ENCODE measurements around the gene GOLGA6C.
"Not testable (repeated sequence)": the region's sequence is repeated elsewhere in the genome, so short reads cannot be mapped to it uniquely, and the experiment has no call there.

Gene GOLGA6C

GRCh38 chr15:75258034-75258433, at the start of gene GOLGA6C:
GOLGA6C (plus strand) TSS chr15:75258334; CDS start chr15:75258599, 265 bp downstream.
- DNase-seq (ENCODE audit: low read depth in 2 of 2), result not testable (repeated sequence)

DNA sequence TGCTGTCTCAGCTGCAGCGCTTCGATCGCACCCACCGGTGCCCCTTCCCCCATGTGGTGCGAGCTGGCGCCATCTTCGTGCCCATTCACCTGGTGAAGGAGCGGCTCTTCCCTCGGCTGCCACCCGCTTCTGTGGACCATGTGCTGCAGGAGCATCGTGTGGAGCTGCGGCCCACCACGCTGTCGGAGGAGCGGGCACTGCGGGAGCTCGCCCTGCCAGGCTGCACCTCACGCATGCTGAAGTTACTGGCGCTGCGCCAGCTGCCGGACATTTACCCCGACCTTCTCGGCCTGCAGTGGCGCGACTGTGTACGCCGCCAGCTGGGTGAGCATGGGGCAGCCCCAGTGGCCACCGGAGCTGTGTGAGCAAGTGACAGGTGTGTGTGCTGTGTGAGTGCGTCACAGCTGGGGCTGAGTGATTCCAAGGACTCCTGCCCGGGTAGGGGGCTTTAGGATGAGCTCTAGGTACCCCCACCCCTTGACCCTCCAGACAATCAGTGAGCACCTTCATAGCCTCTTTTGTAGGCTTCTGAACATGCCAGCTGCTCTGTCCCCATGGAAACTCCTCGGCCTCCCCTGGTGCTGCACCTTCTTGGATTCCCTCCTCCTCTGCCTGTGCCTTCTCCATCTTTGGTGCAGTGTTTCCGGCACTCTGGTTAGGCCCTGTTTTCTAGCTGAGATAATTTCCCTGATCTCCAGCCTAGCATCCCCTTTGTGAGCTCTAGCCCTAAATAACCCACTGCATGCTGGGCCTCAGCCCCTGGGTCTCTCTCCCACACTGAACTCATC, 49.4 kb upstream of the GOLGA6C start:
- DNase-seq (ENCODE audit: low read depth in 2 of 2), result no peak

GRCh38 chr15:75209289-75209676, 48.9 kb upstream of the GOLGA6C start:
- DNase-seq (ENCODE audit: low read depth in 2 of 2), result no peak

DNA sequence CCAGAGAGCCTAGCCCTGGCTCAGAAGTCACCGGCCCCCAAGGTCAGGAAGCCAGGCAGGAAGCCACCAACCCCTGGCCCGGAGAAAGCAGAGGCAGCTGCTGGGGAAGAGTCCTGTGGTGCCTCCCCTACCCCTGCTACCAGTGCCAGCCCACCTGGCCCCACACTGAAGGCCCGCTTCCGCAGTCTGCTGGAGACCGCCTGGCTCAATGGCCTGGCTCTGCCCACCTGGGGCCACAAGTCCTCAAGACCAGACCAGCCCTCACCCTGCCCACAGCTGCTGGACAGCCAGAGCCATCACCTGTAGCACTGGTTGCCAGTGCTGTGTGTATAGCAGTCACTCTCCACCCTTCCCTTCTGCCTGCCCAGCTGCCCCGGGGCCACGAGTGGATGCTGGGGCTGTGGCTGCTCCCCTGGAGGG, 47.3 kb upstream of the GOLGA6C start:
- DNase-seq (ENCODE audit: low read depth in 2 of 2), result no peak

GRCh38 chr15:75211436-75212199, 46.5 kb upstream of the GOLGA6C start:
- DNase-seq (ENCODE audit: low read depth in 2 of 2), result no peak

DNA sequence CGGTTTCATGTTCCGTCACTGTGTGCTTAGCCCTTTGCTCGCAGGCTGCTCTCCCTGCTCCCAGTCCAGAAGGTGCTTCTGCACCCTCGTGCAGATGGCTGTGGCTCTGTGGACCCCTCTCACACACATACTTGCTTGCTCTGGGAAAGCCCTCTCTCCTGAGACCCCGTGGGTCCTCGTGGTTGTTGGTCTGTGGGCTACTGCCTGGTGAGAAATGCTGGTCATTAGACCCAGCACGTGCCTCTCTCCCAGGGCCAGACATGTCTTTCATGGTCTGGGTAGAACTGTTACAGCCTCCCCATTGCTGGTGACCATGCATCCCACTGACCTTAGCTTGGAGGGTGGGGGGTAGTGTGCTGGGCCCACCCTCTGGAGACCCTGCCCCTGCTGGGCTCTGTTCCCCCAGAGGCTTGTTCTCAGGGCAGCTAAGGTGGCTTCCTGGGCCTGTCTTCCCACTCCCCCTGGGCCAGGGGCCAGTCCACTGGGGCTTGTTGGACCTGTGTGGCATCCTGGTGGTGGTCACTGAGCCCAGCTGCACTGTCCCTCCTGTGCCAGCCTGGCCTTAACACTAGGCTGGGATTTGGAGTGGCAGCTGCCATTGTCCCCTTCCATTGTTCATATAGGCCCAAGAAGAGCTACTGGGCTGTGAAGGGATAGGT, 45.8 kb upstream of the GOLGA6C start:
- DNase-seq (ENCODE audit: low read depth in 2 of 2), result no peak

DNA sequence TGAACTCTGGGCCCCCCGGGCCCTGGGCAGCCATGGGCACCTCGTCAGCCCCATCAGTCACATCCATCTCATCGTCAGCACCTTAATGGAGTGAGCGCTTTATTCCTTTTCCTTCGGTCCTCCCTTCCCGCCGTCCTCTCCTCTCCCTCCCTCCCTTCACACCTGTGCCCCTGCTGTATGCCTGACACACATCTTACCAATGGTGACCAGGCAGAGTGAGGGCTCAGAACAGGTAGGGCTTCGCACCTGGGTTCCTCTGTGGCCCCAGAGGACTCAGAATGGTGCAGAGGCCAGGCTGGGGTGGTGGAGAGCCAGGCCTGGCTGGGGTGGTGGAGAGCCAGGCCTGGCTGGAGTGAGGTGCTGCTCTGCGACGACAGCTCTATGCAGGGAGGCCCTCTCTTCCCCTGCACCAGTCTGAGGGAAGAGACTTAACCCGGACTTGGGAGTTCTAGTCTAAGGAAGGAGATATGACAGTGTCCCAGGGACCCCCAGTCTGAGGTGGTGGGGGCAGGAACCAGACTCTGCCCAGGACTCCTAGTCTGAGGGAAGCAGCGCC, 44.8 kb upstream of the GOLGA6C start:
- no peak for DNase-seq (ENCODE audit: low read depth in 2 of 2)

GRCh38 chr15:75213768-75214221, 44.3 kb upstream of the GOLGA6C start:
- DNase-seq (ENCODE audit: low read depth in 2 of 2), result no peak

- DNase-seq (ENCODE audit: low read depth in 2 of 2), result no peak
These were observed 43.6 kb upstream of the GOLGA6C start for GRCh38 chr15:75214293-75215096.

DNA sequence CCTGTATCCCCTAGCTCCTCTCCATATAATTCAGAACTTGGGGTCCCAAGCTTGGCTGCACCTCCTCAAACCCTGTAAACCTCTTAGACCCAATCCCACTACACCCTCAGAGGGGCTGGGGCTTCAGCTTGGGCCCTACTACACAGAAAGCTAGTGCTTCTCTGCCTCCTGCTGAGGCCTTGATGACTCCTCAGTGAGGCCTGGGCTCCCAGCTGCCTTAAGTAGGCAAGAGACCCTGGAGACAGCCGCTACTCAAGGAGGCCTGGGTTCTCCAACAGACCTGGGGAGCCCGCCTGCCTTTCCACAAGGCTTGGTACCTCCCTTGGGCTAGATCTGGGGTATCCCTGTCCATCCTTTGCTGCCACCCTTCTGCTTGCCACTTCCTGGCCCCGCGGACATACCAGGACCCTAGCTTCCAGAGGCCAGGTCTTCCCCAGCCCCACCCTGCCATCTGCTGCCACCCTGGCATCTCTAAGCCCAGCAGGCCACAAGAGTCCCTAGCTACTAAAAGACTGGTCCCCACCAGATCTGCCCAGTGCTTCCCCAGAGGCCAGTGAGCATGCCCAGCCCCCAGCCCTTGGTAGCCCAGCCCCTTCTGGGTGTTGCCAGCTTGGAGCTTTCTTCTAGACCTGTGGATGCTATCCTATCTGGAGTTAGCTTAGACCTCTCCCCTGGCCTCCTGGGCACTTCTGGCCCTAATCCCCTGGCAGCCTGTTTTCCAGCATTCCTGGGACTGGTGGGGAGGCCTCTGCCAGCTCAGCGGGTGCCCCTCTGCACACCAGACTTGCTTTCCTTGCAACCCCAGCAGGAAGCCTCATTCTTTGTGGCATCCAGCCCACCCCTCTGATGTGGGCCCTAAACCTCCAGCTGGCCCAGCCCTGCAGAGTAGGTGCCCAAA, 42.8 kb upstream of the GOLGA6C start:
- DNase-seq (ENCODE audit: low read depth in 2 of 2), result no peak

DNA sequence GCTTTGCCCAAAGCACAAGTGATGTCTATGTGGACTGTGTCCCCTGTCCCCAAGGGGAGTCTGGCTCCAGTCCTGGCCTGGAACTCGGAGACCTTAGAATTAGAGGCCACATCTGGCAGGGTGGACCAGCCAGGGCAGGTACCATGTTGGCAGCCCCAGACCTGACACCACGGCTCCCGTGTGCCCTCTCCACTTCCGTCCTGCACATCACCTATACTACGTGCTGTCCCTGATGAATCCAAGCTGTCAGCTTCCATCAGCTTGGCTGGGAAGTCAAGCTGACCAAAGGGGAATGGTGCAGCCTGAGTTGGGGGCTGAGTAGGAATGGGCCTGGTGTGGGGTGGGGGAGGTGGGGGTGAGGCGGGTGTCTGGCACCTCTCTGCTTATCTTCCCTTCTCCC, 41.1 kb upstream of the GOLGA6C start:
- no peak for DNase-seq (ENCODE audit: low read depth in 2 of 2)

DNA sequence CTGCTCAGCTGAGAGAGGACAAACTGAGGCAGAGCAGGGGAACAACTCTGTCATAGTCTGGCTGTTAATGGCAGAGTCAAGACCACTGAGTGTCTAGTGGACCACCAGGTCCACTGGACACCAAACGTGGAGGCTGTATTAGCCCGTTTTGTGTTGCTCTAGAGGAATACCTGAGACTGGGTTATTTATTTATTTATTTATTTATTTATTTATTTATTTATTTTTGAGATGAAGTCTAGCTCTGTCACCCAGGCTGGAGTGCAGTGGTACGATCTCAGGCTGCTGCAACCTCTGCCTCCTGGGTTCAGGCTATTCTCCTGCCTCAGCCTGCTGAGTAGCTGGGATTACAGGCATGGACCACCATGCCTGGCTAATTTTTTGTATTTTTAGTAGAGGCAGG, 40.6 kb upstream of the GOLGA6C start:
- DNase-seq (ENCODE audit: low read depth in 2 of 2), result not testable (repeated sequence)

DNA sequence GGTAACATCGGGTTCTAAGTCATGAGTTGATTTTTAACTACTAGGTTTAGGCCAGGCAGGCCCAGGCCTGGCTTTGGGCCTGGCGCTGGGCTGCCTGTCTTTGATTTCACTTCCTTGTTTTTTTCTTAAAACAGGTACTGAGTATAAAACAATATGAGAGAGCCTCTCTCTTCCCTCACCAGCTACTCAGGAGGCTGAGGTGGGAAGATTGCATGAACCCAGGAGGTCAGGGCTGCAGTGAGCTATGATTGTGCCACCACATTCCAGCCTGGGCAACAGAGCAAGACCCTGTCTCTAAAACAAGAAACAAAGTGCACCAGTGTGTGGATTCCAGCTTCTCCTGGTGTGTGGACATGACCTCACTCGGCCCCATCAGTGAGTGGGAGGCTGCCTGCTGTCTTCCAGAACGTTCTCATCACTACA, 38.6 kb upstream of the GOLGA6C start:
- not testable (repeated sequence) for DNase-seq (ENCODE audit: low read depth in 2 of 2)

- no peak for DNase-seq (ENCODE audit: low read depth in 2 of 2)
These were observed 34.4 kb upstream of the GOLGA6C start for GRCh38 chr15:75223688-75224087.

GRCh38 chr15:75224281-75224680, 33.9 kb upstream of the GOLGA6C start:
- no peak for DNase-seq (ENCODE audit: low read depth in 2 of 2)

DNA sequence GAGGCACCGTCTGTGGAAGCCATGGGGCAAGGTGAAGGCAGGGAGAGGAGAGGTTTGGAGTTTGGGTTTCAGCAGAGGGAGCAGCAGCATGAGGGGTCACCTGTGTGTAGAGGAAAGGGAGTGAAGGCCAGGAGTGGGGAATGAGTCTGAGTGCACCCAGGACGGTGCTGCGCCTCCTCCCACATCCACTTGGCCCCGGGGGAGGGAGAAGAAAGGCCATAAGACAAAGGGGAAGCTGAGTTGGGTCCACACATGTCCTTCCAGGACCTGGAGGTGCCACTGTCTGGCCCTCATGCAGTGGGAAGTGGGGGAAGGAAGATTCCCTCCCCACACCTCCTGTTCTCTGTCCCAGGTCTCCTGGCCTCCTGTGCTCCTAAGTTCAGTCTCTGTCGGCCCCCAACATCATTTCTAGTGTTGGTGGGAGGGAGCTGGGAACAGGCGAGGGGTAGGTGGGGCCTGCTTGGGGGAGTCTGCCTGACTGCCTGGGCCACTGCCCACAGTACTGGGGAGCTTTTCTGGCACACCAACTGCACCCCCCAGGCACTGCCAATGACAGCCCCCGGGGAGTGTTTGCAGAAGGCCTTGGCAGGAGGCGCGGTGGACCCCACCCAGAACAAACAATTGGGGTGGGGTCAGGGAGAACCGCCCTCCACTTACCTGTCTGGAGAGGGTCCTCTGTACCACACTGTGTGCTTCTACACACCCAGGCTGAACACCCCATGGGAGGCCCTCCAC, 32.9 kb upstream of the GOLGA6C start:
- not testable (repeated sequence) for DNase-seq (ENCODE audit: low read depth in 2 of 2)

GRCh38 chr15:75225951-75226732, 32.0 kb upstream of the GOLGA6C start:
- DNase-seq (ENCODE audit: low read depth in 2 of 2), result no peak

- not testable (repeated sequence) for DNase-seq (ENCODE audit: low read depth in 2 of 2)
These were observed 31.0 kb upstream of the GOLGA6C start for GRCh38 chr15:75227112-75227511.

Measured in stimulated activated CD8-positive, alpha-beta memory T cell treated with anti-CD3 and anti-CD28 coated beads, Interleukin-7, amount 100 ng/mL, for 1 hour (primary cell).